Smooth muscle cell of the brain vasculature (primary cell): ENCODE measurements around the gene EID2B.

Experiments
- DNase-seq: peaks from one replicate; pipeline ENCODE4 v3.0.0-alpha.2; 2012; ENCODE audit warnings: low read depth, low spot score

The EID2B gene

DNA sequence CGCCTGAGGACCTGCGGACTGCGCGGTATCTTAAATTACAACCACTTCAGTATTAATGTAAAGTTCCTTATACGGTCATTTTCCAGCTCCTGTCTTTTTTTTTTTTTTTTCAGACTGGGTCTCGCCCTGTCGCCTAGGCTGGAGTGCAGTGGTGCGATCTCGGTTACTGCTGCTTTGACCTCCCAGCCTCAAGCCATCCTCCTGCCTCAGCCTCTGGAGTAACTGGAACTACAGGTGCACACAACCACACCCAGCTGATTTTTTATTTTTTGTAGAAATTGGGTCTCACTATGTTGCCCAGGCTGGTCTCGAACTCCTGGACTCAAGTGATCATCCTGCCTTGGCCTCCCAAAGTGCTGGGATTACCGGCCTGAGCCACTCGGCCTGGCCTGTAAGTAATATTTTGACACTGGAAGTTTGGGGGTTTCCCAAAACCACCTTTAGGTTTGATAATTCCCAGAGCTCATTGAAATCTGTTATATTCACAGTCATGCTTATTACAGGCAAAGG is 406 bp upstream of the EID2B start:
- DNase-seq, result no peak

DNA sequence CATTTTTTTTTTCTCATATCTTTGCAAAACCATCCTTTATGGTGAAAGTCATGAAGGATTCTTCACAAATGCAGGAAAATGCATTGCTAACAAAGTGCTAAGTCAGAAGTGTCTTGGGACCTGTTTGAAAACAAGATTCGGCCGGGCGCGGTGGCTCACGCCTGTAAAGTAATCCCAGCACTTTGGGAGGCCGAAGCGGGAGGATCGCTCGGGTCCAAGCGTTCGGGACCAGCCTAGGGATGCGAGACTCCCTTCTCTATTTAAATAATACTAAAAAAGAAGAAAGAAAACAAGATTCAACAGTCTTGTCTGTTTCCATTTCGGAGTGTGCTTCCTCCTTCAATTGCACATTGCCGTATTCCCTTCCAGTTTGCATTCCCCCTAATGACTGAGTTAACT is 819 bp downstream of the EID2B start:
- DNase-seq, result no peak

DNA sequence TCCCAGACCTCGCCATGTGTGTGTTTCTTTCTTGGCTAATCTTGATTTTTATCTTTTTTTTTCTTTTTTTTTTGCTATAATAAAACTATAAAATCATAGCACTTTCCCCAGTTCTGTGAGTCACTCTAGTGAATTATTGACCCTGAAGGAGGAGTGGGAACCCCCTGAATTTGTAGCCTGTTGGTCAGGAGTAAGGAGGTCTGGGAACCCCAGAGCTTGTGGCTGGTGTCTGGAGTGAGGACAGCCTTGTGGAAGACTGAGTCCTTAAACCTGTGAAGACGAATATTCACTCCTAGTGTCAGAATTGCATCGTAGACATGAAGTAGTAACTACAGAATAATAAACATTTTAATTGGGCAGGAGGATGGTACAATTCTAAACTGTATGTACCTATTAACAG is 7.4 kb downstream of the EID2B start:
- no peak for DNase-seq

DNA sequence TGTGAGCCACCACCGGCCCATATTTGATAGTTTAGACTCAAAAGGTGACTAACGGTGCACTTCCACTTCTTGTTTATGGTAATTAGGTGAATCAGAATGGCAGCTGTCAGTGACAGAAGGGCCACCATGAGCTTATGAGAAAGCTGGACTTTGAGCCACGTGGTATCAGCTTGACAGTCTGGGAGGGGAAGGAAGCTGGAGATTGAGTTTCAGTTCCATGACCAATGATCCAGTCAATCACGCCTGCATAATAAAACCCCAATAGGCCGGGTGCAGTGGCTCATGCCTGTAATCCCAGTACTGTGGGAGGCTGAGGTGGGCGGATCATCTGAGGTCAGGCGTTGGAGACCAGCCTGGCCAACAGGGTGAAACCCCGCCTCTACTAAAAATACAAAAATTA is 8.2 kb downstream of the EID2B start:
- DNase-seq, result no peak

DNA sequence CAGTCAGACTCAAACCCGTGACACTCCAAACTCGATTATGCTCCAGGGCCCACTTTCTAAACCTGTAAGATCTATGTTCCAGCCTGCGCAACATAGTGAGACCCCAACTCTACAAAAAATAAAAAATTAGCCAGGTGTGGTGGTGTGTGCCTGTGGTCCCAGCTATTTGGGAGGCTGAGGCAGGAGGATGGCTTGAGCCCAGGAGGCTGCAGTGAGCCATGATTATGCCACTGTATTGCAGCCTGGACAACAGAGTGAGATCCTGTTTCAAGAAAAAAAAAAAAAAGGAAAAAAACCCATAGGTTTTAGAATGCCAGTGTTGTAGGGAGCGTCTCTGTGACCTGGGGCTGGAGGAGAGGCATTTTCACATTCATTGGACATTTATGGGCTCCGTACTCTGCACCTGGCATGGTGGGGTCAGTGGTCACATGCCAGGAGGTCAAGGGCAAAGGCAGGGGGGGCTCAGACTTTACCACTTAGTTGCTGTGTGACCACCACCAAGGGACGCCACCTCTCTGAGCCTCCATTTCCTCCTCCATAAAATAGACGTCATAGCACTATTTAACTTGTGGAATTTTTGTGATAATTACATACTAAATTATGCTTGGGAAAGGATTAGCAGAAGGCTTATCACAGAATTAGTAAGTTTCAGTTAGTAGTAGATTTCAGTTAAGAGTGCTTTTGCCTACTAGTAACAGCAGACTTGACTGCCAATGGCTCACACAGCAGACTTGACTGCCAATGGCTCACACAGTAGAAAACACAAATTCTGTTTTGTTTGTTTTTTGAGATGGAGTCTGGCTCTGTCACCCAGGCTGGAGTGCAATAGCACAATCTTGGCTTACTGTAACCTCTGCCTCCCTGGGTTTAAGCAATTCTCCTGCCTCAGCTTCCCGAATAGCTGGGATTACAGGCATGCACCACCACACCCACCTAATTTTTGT is 11.8 kb downstream of the EID2B start:
- DNase-seq, result no peak

DNA sequence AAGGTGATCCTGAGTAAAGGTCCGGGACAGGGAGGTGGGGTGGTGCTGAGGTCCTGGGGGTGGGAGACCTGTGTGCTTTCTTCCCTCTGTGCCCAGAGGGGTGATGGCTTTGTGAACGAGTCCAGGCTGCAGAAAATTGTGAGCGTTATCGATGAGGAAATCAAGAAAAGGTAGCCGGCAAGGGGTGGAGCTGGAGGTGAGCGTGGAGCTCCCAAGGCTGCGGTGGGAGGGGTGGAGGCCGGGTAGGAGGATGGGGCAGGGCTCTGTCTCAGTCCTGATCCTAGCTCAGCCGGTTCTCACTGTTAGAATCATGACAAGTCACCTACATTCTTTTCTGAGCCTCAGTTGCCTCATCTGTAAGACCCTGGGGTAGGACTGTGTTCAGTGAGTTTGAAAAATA is 13.7 kb downstream of the EID2B start:
- DNase-seq, result no peak

DNA sequence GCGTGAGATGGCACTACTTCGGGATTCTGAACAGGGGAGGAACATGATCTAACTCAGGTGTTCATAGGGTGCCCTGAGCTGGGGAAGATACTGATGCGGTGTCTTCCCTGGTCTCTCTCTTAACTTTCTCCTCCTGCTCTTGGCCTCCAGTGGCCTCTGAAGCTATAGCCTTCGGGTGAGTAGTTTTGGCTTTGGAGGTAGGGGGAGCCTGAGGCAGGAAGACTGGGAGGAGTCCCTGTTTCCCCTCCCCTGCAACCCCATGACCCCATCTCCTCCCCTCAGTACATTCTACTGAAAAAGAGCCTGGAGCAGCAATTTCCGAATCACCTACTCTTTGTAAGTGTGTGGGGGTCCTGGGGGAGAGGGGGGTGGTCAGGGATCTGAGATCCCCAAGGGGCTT is 14.2 kb downstream of the EID2B start:
- no peak for DNase-seq

- no peak for DNase-seq
Measured at GRCh38 chr19:39517432-39517831, 15.2 kb downstream of the EID2B start.

- DNase-seq, result no peak
Measured at GRCh38 chr19:39516270-39516669, 16.4 kb downstream of the EID2B start.

GRCh38 chr19:39515551-39516191 is 17.0 kb downstream of the EID2B start:
- no peak for DNase-seq

DNA sequence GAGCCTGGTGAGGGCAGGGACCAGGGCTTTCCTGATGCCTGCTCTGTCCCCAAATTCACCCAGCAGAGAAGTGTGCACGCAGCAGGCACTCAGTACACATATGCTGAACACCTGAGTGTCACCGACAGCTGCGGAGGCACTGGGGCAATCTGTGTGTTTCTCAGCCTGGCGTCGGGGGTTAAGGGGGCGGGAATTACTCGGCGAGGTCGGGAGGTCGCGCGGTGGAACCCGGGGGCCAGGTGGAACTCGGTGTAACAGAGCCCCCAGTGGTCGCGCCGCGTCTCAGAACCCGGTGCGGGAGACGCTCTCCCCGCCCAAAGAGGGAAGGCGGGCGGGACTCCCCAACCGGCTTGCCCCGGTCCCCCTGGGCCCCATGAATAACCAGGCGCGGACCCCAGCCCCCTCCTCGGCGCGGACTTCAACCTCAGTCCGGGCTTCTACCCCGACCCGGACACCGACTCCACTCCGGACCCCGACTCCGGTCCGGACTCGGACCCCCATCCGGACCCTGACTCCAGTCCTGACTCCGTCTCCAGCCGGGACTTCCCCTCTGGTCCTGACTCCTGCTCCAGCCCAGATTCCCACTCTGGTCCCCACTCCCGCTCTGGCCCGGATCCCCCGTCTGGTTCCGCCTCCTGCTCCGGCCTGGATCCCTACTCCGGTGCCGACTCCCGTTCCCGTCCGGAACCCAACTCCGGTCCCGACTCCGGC is 17.7 kb downstream of the EID2B start, which contains the start of gene SELENOV:
Gene SELENOV (plus strand): TSS at position 300 of the 711 bp plus-strand sequence. CDS start 74 bp downstream, at position 374.
- DNase-seq, result no peak

DNA sequence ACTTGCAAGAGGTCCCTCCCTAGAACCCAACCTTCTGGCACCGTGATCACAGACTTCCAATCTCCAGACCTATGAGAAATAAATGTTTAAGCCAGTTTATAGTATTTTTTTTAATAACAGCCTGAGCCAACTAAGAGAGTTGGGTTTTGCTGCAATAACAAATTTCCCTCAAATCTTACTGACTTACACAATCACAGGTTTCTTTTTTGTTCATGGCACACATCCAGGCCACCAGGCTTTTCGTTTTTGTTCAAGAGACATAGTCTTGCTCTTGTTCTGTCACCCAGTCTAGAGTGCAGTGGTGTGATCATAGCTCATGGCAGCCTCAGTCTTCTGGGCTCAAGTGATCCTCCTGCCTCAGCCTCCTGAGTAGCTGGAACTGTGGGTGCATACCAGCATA is 19.7 kb downstream of the EID2B start:
- no peak for DNase-seq

DNA sequence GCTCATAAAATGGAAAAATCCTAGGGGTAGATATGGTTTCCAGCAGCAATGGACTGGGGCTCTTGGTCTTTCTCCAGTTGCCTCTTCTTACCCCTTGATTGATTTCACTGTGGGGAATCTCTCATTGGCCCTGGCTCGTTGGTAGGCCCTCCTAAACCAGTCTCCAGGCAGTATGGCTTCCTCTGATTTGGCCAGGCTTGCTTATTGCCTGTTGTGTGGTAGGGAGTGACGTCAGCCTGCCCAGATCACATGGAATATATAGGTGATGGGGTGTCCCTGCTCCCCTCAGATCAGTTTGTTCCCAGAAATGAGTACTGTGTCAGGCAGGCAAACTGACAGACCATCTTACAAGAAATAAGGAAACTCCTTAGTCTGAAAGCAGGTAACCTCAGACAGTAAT is 23.4 kb downstream of the EID2B start:
- no peak for DNase-seq

GRCh38 chr19:39508629-39509028 is 24.0 kb downstream of the EID2B start:
- no peak for DNase-seq

- DNase-seq, result no peak
Measured at GRCh38 chr19:39507715-39508364, 24.8 kb downstream of the EID2B start.

DNA sequence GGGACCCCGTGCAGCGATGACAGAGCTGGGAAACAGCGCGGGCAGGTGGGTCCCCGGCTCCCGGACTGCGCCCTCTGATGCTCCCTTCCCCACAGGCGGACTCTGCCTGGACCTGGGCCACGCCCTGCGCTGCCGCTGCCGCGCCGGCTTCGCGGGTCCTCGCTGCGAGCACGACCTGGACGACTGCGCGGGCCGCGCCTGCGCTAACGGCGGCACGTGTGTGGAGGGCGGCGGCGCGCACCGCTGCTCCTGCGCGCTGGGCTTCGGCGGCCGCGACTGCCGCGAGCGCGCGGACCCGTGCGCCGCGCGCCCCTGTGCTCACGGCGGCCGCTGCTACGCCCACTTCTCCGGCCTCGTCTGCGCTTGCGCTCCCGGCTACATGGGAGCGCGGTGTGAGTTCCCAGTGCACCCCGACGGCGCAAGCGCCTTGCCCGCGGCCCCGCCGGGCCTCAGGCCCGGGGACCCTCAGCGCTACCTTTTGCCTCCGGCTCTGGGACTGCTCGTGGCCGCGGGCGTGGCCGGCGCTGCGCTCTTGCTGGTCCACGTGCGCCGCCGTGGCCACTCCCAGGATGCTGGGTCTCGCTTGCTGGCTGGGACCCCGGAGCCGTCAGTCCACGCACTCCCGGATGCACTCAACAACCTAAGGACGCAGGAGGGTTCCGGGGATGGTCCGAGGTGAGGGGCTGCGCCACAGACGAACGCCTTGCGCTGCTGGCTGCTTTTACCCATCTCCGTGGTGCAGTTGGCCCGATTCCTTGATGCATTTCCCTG is 25.5 kb downstream of the EID2B start:
- no peak for DNase-seq

DNA sequence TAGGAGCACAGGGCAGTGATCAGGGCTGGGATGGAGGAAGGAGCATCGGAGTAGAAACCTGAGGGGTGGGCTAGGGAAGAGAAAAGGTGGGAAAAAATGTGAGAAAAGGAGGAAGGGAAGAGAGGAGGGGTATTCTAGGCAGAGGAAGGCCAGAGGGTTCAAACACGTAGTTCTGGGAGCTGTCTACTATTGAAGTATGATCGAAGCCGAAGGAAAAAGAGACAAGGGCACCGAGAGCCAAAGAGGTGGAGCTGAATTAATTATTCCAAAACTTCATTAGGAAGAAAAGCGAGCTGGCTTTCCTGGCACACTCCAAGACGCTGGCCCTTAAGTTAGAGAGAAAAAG is 26.1 kb downstream of the EID2B start:
- no peak for DNase-seq

GRCh38 chr19:39502640-39503417 is 29.8 kb downstream of the EID2B start:
- DNase-seq, result no peak

DNA sequence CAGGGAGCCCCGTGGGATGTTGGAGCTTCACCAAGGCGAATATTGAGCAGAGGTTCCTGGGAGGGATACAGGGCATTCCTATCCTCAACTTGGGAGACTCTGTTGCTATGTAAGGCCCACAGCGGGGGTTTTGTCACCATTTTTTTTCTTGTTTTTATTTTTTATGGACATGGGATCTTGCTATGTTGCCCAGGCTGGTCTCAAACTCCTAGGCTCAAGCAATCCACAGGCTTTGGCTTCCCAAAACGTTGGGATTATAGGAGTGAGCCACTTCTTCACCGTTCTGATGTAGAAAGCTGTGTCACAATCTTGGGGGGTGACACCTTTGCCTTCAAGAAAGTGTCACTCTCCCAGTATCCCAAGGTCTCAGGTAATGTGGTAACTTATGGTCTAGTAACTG is 31.3 kb downstream of the EID2B start:
- DNase-seq, result no peak

DNA sequence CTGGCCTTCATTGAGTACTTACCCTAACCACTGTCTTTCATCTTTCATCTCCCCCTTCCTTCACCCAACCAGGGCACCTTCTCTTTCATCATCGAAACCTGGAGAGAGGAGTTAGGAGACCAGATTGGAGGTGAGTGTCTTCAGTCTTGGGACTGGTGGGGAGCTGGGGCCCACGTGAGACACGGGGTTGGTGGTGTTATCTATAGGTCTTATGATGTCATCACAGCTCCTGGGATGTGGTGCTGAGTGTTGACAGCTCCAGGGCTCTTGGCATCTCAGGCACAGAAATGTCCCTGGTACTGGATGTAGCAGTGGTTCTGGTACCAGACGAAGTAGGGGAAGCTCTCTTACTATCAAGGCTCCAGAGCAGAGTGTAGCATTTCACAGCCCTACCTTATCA is 32.1 kb downstream of the EID2B start:
- DNase-seq, result no peak
